Activated CD8-positive, alpha-beta memory T cell treated with anti-CD3 and anti-CD28 coated beads, Interleukin-2, amount 10 ng/mL, durations not matched to agents 7 days and 5 days (primary cell): ENCODE data around the gene PTPRM. TPM values are rescaled to one million over a fixed set of nuclear protein-coding genes. Genes with fewer than 3 reads are reported as not detected.

Experiments used
- ATAC-seq: fragments of 150-1000 bp; cut with Tn5 transposase; one replicate; pipeline ENCODE4 v1.10.0; 2021; ENCODE audit warnings: moderate library complexity
- CTCF ChIA-PET: fragments of 350-600 bp; sonication (Branson Sonifier 250); formaldehyde crosslinking; loops from one replicate; lab custom pipeline; 2021; ENCODE audit warnings: antibody characterized with exemption; lab: Charles Lee
- DNase-seq: peaks from one replicate; pipeline ENCODE4 v3.0.0-alpha.2; 2020
- H3K27ac Mint-ChIP-seq: one replicate; pipeline ENCODE4 v1.8.0; 2021; ENCODE audit warnings: mild to moderate bottlenecking, mixed read lengths
- H3K27me3 Mint-ChIP-seq: one replicate; pipeline ENCODE4 v1.8.0; 2021; ENCODE audit warnings: mixed read lengths
- H3K36me3 Mint-ChIP-seq: one replicate; pipeline ENCODE4 v1.8.0; 2021; ENCODE audit warnings: mild to moderate bottlenecking, mixed read lengths
- H3K4me1 Mint-ChIP-seq: one replicate; pipeline ENCODE4 v1.8.0; 2021; ENCODE audit warnings: mixed read lengths
- H3K4me3 Mint-ChIP-seq: one replicate; pipeline ENCODE4 v1.8.0; 2021; ENCODE audit warnings: mild to moderate bottlenecking, moderate library complexity, mixed read lengths
- H3K9me3 Mint-ChIP-seq: one replicate; pipeline ENCODE4 v1.8.0; 2022; ENCODE audit warnings: low read depth, mixed read lengths
- total RNA-seq, 2 experiments: library from RNA; stranded (reverse); gene quantifications; one replicate each; pipeline ENCODE4 v1.2.3, GENCODE V29; 2021

Gene PTPRM
- total RNA-seq, 2 experiments from 2014 or later: 3.1 to 5.7 TPM

DNA sequence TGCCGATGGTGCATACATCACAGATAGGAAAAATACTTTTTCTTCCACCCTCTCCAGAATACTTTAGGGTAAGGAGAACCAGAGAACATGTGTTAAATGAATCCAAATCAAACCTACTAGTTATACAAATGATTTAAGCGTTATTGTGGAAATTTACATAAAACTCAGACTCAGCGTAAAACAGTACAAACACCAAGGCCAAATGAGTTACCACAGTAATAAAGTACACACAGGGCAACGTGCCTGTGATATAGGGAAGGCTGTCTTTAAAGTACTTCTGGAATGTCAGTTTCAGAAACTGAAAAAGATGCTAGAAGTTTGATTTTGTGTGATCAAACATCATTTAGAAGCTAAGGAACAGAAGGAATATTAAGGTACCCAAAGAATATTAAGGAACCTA, 46.9 kb downstream of the PTPRM start:
- Mint-ChIP-seq H3K27ac (no peak overlapping the region), H3K9me3 (peaks cover 4% of the 10 kb centered on the region), H3K4me3 (no peak overlapping the region), H3K36me3 (no peaks in the 10 kb centered on the region), H3K4me1 (no peaks in the 10 kb centered on the region), H3K27me3 (no peaks in the 10 kb centered on the region)
- ATAC-seq (no peak), DNase-seq (no peak)
- CTCF ChIA-PET: no interaction called here

DNA sequence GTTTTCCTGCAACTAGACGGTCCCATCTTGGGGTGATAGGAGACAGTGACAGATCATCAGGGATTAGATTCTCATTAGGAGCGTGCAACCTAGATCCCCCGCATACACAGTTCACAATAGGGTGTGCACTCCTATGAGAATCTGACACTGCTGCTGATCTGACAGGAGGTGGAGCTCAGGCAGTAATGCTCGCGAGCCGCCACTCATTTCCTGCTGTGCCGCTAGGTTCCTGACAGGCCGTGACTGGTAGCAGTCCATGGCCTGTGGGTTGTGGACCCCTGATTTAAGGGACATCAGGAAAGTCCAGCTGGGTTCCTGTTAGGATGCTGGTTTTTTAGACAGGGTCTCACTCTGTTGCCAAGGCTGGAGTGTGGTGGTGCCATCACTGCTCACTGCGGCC, 48.7 kb downstream of the PTPRM start:
- H3K4me3 Mint-ChIP-seq: no peak overlapping the region
- no peak overlapping the region for H3K27ac Mint-ChIP-seq
- DNase-seq (no peak), ATAC-seq (no peak)
- CTCF ChIA-PET: no interaction called here
- H3K27me3 Mint-ChIP-seq: no peaks in the 10 kb centered on the region
- H3K9me3 Mint-ChIP-seq: no peaks in the 10 kb centered on the region
- H3K4me1 Mint-ChIP-seq: no peaks in the 10 kb centered on the region
- H3K36me3 Mint-ChIP-seq: no peaks in the 10 kb centered on the region

DNA sequence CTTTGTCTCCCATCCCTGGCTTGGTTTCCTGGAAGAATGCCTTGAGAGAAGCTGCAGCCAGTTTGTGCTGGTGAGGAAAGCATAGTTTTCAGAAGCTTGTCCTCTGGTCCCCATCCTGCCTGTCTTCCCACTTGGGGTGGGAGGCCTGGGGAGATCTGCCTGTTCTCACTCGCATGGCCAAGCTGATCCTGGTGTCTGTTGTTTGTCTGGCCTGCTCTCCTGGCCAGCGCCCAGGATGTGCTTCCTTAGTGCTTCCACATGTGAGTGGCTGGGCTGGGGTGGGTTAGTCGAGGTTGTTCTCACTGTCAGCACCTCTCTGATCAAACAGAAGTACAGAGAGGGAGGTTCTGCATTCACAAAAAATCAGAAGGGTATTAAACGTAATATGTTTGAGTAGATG, 49.5 kb downstream of the PTPRM start:
- no peaks in the 10 kb centered on the region for H3K36me3 Mint-ChIP-seq
- CTCF ChIA-PET: no interaction called here
- no peak for ATAC-seq

DNA sequence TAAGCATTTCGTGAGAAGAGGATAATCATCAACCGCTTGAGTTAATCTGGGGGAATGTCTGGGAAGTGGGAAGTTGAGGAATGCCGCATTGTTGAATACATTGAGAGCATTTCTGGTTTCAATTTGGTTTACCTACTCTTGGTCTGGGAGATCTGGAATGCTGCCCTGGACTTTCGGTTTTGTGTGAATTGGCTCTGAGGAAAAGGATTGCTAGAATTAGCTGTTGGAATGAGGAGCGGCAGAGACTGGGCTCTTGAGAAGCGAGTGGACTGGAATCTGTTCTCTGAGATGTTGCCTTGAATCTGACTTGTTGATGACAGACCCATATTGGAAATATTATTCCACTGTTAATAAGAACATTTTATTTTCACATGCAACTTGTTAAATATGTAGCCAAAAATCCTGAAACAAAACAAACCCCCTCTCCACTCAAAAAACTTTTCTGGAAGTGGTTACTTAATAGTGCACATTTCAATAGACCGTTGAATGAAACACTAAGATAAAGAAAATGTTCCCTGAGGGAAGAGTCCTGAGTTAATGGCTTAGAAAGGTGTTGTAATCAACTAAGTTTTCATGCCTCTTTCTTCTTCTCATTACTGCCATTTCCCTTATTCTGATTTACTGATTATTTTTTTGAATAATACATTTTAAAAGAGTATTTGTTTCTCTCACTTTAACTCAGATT, 50.8 kb downstream of the PTPRM start:
- ATAC-seq (no peak), DNase-seq (no peak)
- no peaks in the 10 kb centered on the region for H3K36me3 Mint-ChIP-seq
- CTCF ChIA-PET: no interaction called here
- H3K4me3 Mint-ChIP-seq: no peak overlapping the region
- no peaks in the 10 kb centered on the region for H3K4me1 Mint-ChIP-seq
- no peak overlapping the region for H3K27ac Mint-ChIP-seq
- H3K27me3 Mint-ChIP-seq: no peaks in the 10 kb centered on the region
- no peaks in the 10 kb centered on the region for H3K9me3 Mint-ChIP-seq

More for the DNA sequence above, 49.5 kb downstream of the PTPRM start:
- Mint-ChIP-seq H3K27me3 (no peaks in the 10 kb centered on the region), H3K9me3 (no peaks in the 10 kb centered on the region), H3K4me1 (no peaks in the 10 kb centered on the region), H3K27ac (no peak overlapping the region), H3K4me3 (no peak overlapping the region)
- no peak for DNase-seq

DNA sequence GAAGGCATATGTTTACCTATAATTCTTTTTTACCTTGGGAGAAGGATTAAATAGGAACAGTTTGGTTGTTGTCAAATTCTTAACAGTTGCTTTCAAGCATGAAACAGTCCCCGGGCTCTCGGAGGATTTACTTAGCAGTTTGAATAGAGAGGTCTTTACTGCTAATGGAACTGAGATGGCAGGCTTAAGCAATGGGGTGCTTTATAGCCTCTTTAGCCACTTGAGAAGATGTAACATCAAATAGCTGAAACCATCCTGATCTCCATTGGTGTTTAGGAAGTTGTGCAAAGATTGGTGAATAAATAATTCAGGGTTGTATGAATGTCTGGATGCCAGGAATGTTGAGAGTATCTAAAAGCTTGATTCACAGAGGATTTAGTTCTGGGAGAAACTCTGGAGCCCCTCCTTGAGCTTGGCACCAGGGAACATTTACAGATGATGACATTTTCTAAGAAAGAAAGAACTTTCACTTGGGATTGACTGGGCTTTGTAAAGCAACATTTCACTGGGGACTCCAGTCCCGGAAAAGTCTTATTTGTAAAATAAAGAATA, 51.9 kb downstream of the PTPRM start:
- CTCF ChIA-PET: no interaction called here
- Mint-ChIP-seq H3K4me1 (no peaks in the 10 kb centered on the region), H3K36me3 (no peaks in the 10 kb centered on the region), H3K9me3 (no peaks in the 10 kb centered on the region), H3K4me3 (no peak overlapping the region), H3K27me3 (no peaks in the 10 kb centered on the region), H3K27ac (no peak overlapping the region)
- ATAC-seq (no peak), DNase-seq (no peak)

DNA sequence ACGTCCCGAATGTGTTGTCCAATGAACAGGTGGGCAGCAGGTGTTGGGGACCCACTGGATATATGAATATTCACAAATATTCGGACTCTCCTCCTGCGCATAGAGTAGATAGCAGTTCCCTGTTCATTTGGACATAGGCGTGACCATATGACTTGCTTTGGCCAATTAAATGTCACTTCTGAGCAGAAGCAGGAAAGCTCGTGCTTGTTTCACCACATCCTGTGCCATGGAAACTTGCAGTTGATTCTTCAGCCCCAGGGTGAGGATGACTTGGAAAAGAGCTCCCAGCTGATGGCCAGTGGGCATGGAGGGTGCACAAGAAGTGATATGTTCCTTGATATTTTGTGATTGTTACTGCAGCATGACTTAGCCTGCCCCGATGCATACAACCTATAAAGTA, 52.6 kb downstream of the PTPRM start:
- Mint-ChIP-seq H3K4me3 (no peak overlapping the region), H3K9me3 (no peaks in the 10 kb centered on the region), H3K36me3 (no peaks in the 10 kb centered on the region), H3K27me3 (no peaks in the 10 kb centered on the region), H3K27ac (no peak overlapping the region), H3K4me1 (no peaks in the 10 kb centered on the region)
- CTCF ChIA-PET: no interaction called here
- ATAC-seq (no peak), DNase-seq (no peak)

DNA sequence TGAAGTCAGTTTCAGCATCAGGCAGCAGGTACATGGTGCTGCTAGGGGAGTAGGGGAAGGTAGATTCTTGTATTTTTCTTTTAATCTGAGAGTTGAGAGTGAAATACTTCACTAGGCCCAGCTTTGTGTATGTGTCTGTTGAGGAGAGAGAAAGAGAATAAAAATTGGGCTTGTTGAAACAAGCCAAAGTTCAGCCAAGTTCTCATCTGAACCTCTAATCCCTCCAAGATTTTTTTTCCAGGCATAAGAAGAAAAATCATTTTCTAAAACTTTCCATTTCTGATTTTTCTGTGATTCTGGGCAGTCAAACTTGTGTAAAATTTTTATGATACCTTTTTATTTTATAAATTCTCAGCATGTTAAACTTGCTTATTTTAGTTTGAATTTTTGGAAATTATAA, 55.6 kb downstream of the PTPRM start:
- H3K36me3 Mint-ChIP-seq: no peaks in the 10 kb centered on the region
- no peak for ATAC-seq
- DNase-seq: no peak

DNA sequence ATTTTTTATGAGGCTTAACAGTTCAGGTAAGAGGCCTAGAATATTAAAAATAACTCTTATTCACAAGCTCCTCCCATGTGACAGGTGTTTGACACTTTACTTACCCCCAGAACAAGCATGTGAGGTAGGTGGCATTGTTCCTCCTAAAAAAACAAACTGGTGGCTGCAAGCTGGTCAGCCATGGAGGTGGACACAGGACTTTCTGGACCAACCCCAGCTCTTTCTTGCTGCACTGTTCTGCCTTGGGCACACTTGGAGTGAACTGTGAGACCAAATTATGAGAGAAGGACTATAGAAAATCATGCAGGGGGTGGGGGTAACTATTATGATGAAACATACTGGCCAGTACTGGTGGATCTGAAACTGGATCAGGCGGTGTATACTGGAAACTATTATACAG, 56.6 kb downstream of the PTPRM start:
- Mint-ChIP-seq H3K27ac (no peak overlapping the region), H3K9me3 (no peaks in the 10 kb centered on the region), H3K36me3 (no peaks in the 10 kb centered on the region), H3K27me3 (no peaks in the 10 kb centered on the region), H3K4me3 (no peak overlapping the region), H3K4me1 (no peaks in the 10 kb centered on the region)
- CTCF ChIA-PET: no interaction called here
- ATAC-seq: no peak
- no peak for DNase-seq

More for the DNA sequence above, 55.6 kb downstream of the PTPRM start:
- no peaks in the 10 kb centered on the region for H3K9me3 Mint-ChIP-seq
- no peak overlapping the region for H3K4me3 Mint-ChIP-seq
- no peaks in the 10 kb centered on the region for H3K27me3 Mint-ChIP-seq
- H3K27ac Mint-ChIP-seq: no peak overlapping the region
- CTCF ChIA-PET: no interaction called here
- H3K4me1 Mint-ChIP-seq: no peaks in the 10 kb centered on the region

DNA sequence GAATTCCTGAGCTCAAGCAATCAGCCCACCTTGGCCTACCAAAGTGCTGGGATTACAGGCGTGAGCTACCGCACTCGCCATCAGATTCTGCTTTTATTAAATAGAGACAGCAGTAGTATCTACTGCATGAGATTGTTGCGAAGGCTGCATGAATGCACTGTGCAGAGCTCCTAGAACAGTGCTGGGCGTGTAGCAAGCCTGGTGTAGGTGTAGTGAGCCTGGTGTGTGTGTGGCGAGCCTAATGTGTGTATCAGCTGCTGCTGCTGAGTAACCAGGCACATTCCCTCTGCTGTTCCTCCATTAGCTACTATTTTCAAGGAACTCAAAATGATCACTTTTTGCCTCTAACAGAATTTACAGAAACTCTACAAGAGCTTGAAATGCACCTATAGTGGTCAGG, 57.6 kb downstream of the PTPRM start:
- Mint-ChIP-seq H3K36me3 (no peaks in the 10 kb centered on the region), H3K27me3 (no peaks in the 10 kb centered on the region), H3K9me3 (no peaks in the 10 kb centered on the region), H3K27ac (no peak overlapping the region), H3K4me3 (no peak overlapping the region), H3K4me1 (no peaks in the 10 kb centered on the region)
- no peak for DNase-seq
- CTCF ChIA-PET: no interaction called here
- no peak for ATAC-seq

DNA sequence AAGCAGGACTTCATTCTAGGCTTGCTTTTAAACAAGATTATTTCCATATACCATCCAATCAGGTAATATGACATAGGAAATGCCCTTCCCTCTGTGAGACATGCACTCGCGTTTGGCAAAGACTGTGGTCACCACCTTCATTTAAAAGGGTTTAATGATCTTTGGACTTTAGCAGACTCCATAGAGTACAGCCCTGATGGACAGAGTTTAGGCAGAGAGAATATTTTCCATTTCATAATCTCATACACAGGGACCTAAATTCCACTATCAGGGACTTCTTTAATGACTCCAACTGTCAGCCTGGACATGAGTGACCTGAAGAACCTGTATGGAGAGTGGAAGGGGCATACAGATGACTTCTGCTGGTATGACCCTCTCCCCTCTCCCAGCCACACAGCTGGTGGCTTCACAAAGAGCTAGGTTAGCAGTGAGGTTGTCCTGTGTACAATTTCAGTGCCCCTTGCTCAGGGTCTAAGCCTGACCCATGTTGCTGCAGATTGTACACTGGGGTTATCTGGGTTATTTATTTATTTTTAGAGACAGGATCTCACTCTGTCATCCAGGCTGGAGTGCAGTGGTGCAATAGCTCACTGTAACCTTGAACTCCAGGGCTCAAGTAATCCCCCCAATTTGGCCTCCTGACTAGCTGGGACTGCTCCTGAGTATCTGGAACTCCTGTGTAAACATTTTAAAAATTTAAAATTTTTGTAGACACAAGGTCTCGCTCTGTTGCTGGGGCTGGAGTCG, 59.2 kb downstream of the PTPRM start:
- no peak overlapping the region for H3K27ac Mint-ChIP-seq
- no peak for ATAC-seq
- no peaks in the 10 kb centered on the region for H3K36me3 Mint-ChIP-seq
- no peak overlapping the region for H3K4me3 Mint-ChIP-seq
- CTCF ChIA-PET: no interaction called here
- H3K4me1 Mint-ChIP-seq: no peaks in the 10 kb centered on the region
- no peaks in the 10 kb centered on the region for H3K9me3 Mint-ChIP-seq
- DNase-seq: no peak
- no peaks in the 10 kb centered on the region for H3K27me3 Mint-ChIP-seq

DNA sequence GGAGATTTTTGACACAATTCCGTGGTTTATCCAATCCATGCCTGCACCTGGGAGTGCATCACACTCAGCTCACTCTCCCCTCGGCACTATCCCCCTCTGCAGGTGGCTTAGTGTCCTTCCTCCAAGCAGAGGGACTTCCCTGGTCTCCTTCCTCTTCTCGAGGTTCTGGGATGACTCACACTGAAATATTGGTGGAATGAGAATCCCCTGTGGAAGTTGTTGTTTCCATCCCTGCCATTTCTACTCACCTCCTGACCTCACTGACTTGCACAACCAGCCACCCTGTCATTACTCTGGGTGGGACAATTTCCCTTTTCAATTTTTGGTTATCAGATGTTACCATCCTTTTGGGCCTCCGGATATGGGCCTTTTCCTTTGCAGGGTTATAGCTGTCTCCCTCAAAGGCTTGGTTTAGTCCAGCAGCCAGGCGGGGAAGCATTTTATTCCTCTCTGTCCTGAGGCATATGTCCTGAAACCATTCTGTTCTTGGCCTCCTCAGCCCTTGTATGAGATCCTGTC, 59.9 kb downstream of the PTPRM start:
- no peaks in the 10 kb centered on the region for H3K27me3 Mint-ChIP-seq
- no peak overlapping the region for H3K4me3 Mint-ChIP-seq
- H3K9me3 Mint-ChIP-seq: no peaks in the 10 kb centered on the region
- no peak overlapping the region for H3K27ac Mint-ChIP-seq
- H3K36me3 Mint-ChIP-seq: no peaks in the 10 kb centered on the region
- CTCF ChIA-PET: no interaction called here
- no peaks in the 10 kb centered on the region for H3K4me1 Mint-ChIP-seq
- ATAC-seq: no peak
- no peak for DNase-seq

DNA sequence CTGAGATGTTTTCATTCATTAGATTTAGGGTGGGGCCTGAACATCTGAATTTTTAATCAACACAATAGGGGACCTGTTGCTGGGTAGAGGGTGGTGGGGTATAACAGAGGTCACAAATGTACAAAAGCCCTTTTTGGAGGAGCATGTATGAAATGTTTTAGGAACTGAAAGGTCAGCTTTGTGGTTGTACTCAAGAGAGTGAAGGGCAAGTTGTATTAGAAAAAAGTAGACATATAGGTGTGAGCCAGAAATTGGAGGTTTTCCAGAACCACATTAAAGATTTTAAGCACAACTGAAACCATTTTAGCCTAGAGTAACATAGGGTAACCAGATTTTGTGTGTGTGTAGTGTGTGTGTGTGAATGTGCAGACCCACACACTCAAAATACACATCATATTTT, 62.3 kb downstream of the PTPRM start:
- no peaks in the 10 kb centered on the region for H3K36me3 Mint-ChIP-seq
- no peak overlapping the region for H3K27ac Mint-ChIP-seq
- no peak for DNase-seq
- no peak overlapping the region for H3K4me3 Mint-ChIP-seq
- no peaks in the 10 kb centered on the region for H3K4me1 Mint-ChIP-seq
- no peak for ATAC-seq
- peaks cover 4% of the 10 kb centered on the region for H3K9me3 Mint-ChIP-seq
- CTCF ChIA-PET: no interaction called here
- H3K27me3 Mint-ChIP-seq: no peaks in the 10 kb centered on the region

DNA sequence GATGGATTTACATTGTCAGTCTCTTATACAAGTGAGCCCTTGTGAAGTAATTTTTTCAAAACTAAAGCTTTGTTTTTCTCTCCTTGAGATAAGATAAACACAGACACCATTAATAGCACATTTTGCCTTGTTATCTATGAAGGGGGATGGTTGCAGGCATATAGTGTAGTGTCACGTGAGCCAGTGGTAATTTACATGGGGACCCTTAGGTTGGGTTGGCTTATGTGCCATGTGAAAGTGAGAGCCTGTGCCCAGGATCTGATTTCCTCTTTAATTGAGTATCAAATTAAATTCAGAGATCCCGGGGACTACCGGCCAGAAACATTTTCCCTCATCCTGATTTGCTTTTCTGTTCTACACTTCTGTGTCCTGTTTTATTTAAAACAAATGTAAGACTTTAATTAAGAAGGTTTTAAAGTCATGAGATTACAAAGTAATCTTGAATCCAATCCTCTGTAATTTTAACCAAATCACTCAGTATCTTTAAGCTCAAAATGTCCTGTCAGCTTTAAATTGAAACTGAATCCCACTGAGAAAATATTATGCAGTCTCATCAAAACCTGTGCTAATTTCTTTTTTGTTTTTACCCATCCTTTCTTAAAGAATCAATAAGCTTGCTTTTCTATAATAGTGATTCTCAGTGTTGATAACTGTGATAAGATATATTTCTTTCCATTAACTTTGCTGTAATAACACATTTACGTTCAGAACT, 63.8 kb downstream of the PTPRM start:
- CTCF ChIA-PET: no interaction called here
- no peaks in the 10 kb centered on the region for H3K4me1 Mint-ChIP-seq
- H3K27ac Mint-ChIP-seq: no peak overlapping the region
- no peaks in the 10 kb centered on the region for H3K27me3 Mint-ChIP-seq
- no peaks in the 10 kb centered on the region for H3K36me3 Mint-ChIP-seq
- DNase-seq (no peak), ATAC-seq (no peak)
- no peak overlapping the region for H3K4me3 Mint-ChIP-seq
- H3K9me3 Mint-ChIP-seq: peaks cover 4% of the 10 kb centered on the region
